ENCODE data around the gene GP5. TPM values are rescaled to one million over a fixed set of nuclear protein-coding genes. Genes with fewer than 3 reads are reported as not detected.

The GP5 gene
- total RNA-seq, 3 donors from 2014 or later (not counting 1 experiment from before 2014, with no cell fraction given), result 0.63 to 0.88 (median 0.80) TPM

- Mint-ChIP-seq H3K9me3 (no peaks in the 10 kb centered on the region), H3K36me3 (no peaks in the 10 kb centered on the region), H3K4me1 (no peaks in the 10 kb centered on the region), H3K4me3 (no peak overlapping the region), H3K27ac (no peak overlapping the region), H3K27me3 (ENCODE audit: low read depth in 2 of 2) (peaks cover 11 to 30% of the 10 kb centered on the region in 2 donors)
- DNase-seq (no peak), ATAC-seq (no peak)
- H3K27me3 ChIP-seq (ENCODE audit: control insufficient read depth, insufficient read depth, low read length), result peaks cover 4% of the 10 kb centered on the region
- H3K4me1 ChIP-seq (ENCODE audit: control insufficient read depth, insufficient read depth, low read length), result no peaks in the 10 kb centered on the region
- H3K4me3 ChIP-seq (ENCODE audit: low read length), result no peak overlapping the region
- TF ChIP-seq, protein P1, sequence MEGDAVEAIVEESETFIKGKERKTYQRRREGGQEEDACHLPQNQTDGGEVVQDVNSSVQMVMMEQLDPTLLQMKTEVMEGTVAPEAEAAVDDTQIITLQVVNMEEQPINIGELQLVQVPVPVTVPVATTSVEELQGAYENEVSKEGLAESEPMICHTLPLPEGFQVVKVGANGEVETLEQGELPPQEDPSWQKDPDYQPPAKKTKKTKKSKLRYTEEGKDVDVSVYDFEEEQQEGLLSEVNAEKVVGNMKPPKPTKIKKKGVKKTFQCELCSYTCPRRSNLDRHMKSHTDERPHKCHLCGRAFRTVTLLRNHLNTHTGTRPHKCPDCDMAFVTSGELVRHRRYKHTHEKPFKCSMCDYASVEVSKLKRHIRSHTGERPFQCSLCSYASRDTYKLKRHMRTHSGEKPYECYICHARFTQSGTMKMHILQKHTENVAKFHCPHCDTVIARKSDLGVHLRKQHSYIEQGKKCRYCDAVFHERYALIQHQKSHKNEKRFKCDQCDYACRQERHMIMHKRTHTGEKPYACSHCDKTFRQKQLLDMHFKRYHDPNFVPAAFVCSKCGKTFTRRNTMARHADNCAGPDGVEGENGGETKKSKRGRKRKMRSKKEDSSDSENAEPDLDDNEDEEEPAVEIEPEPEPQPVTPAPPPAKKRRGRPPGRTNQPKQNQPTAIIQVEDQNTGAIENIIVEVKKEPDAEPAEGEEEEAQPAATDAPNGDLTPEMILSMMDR (IDR thresholded peaks at IDR 0.05), result no peak
- H3K9me3 ChIP-seq (ENCODE audit: control insufficient read depth, insufficient read depth, low read length), result no peaks in the 10 kb centered on the region
- no peaks in the 10 kb centered on the region for H3K36me3 ChIP-seq (ENCODE audit: control insufficient read depth, insufficient read depth, low read length)
- 74% methylated on average over 3 of the region's 3 CpGs for WGBS (ENCODE audit: insufficient coverage)
- no peak overlapping the region for H3K27ac ChIP-seq (ENCODE audit: low read length)
- intact Hi-C loops (cut with micrococcal nuclease), result no loop called here
These were observed 34.8 kb downstream of the GP5 start for GRCh38 chr3:194364314-194364651.

- Mint-ChIP-seq H3K9me3 (no peaks in the 10 kb centered on the region), H3K4me3 (no peak overlapping the region), H3K27ac (no peak overlapping the region), H3K36me3 (no peaks in the 10 kb centered on the region), H3K27me3 (ENCODE audit: low read depth in 2 of 2) (peaks cover 11 to 12% of the 10 kb centered on the region in 2 donors), H3K4me1 (no peaks in the 10 kb centered on the region)
- Histone ChIP-seq H3K27ac (ENCODE audit: low read length) (no peak overlapping the region), H3K4me3 (ENCODE audit: low read length) (no peak overlapping the region), H3K27me3 (ENCODE audit: control insufficient read depth, insufficient read depth, low read length) (no peaks in the 10 kb centered on the region), H3K4me1 (ENCODE audit: control insufficient read depth, insufficient read depth, low read length) (no peaks in the 10 kb centered on the region), H3K9me3 (ENCODE audit: control insufficient read depth, insufficient read depth, low read length) (no peaks in the 10 kb centered on the region), H3K36me3 (ENCODE audit: control insufficient read depth, insufficient read depth, low read length) (no peaks in the 10 kb centered on the region)
- TF ChIP-seq, protein P1 (IDR thresholded peaks at IDR 0.05), result no peak
- 92% methylated on average over 18 of the region's 18 CpGs for WGBS (ENCODE audit: insufficient coverage)
- intact Hi-C loops (cut with micrococcal nuclease), result no loop called here
- DNase-seq (no peak), ATAC-seq (no peak)
These were observed 38.5 kb downstream of the GP5 start for GRCh38 chr3:194360568-194360967.

GRCh38 chr3:194357681-194358080 lies 41.4 kb downstream of the GP5 start:
- no peaks in the 10 kb centered on the region for H3K36me3 ChIP-seq (ENCODE audit: control insufficient read depth, insufficient read depth, low read length)
- H3K4me3 Mint-ChIP-seq, result no peak overlapping the region
- no peaks in the 10 kb centered on the region for H3K4me1 Mint-ChIP-seq
- WGBS (ENCODE audit: insufficient coverage), result 88% methylated on average over 10 of the region's 11 CpGs
- no peaks in the 10 kb centered on the region for H3K9me3 Mint-ChIP-seq
- ATAC-seq (no peak), DNase-seq (no peak)
- H3K4me1 ChIP-seq (ENCODE audit: control insufficient read depth, insufficient read depth, low read length), result no peaks in the 10 kb centered on the region
- H3K27me3 Mint-ChIP-seq (ENCODE audit: low read depth in 2 of 2), result peaks cover 11 to 12% of the 10 kb centered on the region in 2 donors
- H3K4me3 ChIP-seq (ENCODE audit: low read length), result no peak overlapping the region
- TF ChIP-seq, protein P1 (IDR thresholded peaks at IDR 0.05), result no peak
- intact Hi-C loops (cut with micrococcal nuclease), result no loop called here
- H3K9me3 ChIP-seq (ENCODE audit: control insufficient read depth, insufficient read depth, low read length), result no peaks in the 10 kb centered on the region
- no peak overlapping the region for H3K27ac ChIP-seq (ENCODE audit: low read length)
- no peak overlapping the region for H3K27ac Mint-ChIP-seq
- no peaks in the 10 kb centered on the region for H3K27me3 ChIP-seq (ENCODE audit: control insufficient read depth, insufficient read depth, low read length)
- H3K36me3 Mint-ChIP-seq, result no peaks in the 10 kb centered on the region

DNA sequence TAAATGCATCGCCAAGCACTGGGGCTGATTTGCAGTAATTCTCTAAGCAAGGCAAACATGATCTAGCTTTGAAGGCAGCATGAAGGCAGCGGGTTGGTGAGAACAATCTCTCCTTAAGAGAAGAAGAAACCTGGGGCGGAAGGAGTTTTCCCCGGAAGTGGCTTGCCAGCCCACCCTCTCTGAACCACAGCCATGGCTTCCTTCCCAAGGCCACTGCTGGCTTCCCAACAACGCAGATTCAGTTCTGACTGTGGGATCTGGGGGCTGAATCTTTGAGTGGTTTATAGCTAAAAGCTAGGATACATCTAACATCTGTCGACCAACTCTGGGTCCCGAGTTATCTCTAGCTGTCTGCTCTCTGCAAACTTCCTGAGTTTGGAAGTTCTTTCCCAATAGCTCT lies 43.7 kb downstream of the GP5 start:
- no peaks in the 10 kb centered on the region for H3K4me1 Mint-ChIP-seq
- H3K4me3 ChIP-seq (ENCODE audit: low read length), result no peak overlapping the region
- H3K27me3 ChIP-seq (ENCODE audit: control insufficient read depth, insufficient read depth, low read length), result no peaks in the 10 kb centered on the region
- no peak overlapping the region for H3K27ac Mint-ChIP-seq
- ATAC-seq, result no peak
- no peaks in the 10 kb centered on the region for H3K36me3 Mint-ChIP-seq
- no peak for DNase-seq
- no peak overlapping the region for H3K4me3 Mint-ChIP-seq
- intact Hi-C loops (cut with micrococcal nuclease), result no loop called here
- H3K36me3 ChIP-seq (ENCODE audit: control insufficient read depth, insufficient read depth, low read length), result no peaks in the 10 kb centered on the region
- no peaks in the 10 kb centered on the region for H3K9me3 ChIP-seq (ENCODE audit: control insufficient read depth, insufficient read depth, low read length)
- peaks cover 10 to 12% of the 10 kb centered on the region in 2 donors for H3K27me3 Mint-ChIP-seq (ENCODE audit: low read depth in 2 of 2)
- no peaks in the 10 kb centered on the region for H3K4me1 ChIP-seq (ENCODE audit: control insufficient read depth, insufficient read depth, low read length)
- H3K27ac ChIP-seq (ENCODE audit: low read length), result no peak overlapping the region
- TF ChIP-seq, protein P1 (IDR thresholded peaks at IDR 0.05), result no peak
- WGBS (ENCODE audit: insufficient coverage), result 71% methylated on average over 7 of the region's 7 CpGs
- H3K9me3 Mint-ChIP-seq, result no peaks in the 10 kb centered on the region

Data from natural killer cell (primary cell).